GM19099 (cell line): Measurements from ENCODE around the gene RXFP4.

ENCODE experiments used
- POLR2A ChIP-seq: IDR thresholded peaks from 3 replicates; pipeline ENCODE4 v1.6.1; 2011; ENCODE audit warnings: low read depth; ENCODE audit not compliant: insufficient read length; ENCODE audit errors: extremely low read depth

The RXFP4 gene

GRCh38 chr1:155944444-155944799 is 3.0 kb downstream of the RXFP4 start:
- no peak for TF ChIP-seq POLR2A

- no peak for TF ChIP-seq POLR2A
These were observed 5.3 kb downstream of the RXFP4 start for GRCh38 chr1:155946633-155947219.

DNA sequence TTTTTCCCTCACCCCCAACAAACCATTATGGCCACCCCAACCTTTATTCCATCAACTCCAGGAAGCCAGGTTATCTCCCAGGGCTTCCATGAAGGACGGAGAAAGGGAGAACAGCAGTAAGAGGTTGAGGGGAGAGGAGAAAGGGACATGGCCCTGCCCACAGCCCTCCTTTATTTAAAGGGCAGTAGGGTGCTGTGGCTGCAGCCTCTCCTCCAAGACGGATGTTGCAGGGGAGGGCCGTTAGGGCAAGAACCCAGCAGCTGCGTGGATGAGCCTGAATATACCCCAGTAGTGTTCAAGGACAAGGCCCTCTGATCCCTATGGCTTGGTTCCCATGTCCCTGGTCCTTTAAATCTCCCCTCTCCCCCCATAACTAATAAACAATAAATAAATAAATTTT is 5.9 kb downstream of the RXFP4 start:
- no peak for TF ChIP-seq POLR2A

GRCh38 chr1:155947741-155948140 is 6.3 kb downstream of the RXFP4 start:
- no peak for TF ChIP-seq POLR2A

DNA sequence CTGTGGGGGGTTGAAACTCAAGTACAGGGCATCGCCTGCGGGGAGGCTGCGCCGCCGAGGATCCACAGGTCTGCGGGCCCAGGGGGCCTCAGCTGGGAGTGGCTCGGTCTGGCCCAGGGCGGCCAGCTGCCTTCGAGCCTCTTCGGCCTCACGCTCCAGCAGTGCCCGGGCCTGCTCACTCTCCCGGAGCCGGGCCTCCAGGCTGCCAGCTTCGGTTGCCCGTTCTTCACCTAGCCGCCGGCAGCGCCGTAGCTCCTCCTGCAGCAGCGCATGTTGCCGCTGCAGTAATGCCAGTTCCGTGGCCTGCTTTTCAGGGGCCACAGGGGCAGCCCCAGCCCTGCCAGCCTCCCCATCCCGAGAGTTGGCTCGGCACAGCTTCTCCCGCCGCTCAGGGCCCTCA is 9.4 kb downstream of the RXFP4 start:
- no peak for TF ChIP-seq POLR2A

GRCh38 chr1:155951753-155952504 is 10.5 kb downstream of the RXFP4 start:
- no peak for TF ChIP-seq POLR2A

- no peak for TF ChIP-seq POLR2A
These were observed 11.1 kb downstream of the RXFP4 start for GRCh38 chr1:155952505-155952890.

- no peak for TF ChIP-seq POLR2A
These were observed 13.2 kb downstream of the RXFP4 start for GRCh38 chr1:155954645-155955044.

DNA sequence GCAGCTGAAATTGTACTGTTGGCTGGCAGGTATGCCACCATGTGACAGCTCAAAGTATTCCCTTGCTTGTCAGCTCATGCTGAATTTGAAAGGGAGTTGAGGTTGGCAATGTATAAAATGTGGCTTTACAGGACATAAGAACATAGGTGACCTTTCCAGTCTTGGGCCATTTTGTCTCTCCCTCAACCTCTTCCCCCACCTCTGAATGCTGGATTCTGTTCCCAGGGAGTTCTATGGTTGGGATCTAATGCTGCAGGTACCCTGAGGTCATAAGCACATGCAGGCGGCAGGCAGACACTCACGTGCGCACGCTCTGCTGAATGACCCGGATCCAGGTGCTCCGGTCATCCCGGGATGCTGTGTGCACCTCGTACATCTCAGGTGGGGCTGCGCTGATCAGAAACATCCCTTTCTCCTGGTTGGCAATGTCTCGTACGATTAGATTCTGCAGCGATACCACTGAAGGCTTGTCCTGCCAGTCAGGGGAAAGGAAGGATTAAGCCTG is 16.0 kb downstream of the RXFP4 start:
- no peak for TF ChIP-seq POLR2A

DNA sequence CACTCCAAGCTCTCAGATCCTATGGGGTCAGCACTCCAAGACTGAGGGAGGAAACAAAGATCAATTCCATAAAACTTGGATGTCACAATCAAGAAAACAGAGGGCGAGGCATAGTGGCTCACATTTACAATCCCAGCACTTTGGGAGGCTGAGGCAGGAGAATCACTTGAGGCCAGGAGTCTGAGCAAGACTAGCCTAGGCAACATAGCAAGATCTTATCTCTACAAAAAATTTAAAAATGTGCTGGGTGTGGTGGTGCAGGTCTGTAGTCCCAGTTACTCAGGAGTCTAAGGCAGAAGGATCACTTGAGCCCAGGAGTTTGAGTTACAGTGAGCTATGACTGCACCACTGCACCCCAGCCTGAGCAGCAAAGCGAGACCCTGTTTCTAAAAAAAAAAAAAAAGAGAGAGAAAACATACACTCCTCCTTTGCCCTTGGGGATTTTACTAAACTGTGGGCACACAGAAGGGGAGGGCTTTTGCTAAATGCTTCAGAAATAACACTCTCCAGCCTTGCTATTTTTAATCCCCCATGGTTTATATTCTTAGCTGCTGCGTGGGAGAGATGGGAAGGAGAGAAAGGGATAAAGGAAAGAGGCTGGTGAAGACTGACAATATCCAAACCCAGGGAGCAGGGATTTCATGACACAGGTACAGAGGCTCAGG is 18.8 kb downstream of the RXFP4 start:
- no peak for TF ChIP-seq POLR2A

DNA sequence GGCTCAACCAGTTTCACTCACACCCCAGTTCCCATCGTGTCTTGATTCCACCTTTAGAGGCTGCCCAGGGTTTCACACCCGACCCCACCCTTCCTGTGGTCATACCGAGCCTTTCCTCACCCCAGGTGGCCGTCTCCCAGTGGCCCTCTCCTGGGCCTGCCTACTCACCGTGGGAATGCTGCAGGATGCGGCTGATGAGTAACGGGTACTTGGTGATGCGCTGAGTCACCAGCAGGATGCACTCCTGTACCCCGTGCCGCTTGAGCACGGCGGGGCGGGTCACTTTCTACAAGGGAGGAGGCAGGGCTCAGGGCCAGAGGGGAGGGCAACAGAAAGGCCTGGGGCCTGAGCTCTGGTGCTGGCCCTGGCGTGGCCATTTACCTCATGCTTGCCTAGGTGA is 20.5 kb downstream of the RXFP4 start:
- TF ChIP-seq POLR2A = no peak

DNA sequence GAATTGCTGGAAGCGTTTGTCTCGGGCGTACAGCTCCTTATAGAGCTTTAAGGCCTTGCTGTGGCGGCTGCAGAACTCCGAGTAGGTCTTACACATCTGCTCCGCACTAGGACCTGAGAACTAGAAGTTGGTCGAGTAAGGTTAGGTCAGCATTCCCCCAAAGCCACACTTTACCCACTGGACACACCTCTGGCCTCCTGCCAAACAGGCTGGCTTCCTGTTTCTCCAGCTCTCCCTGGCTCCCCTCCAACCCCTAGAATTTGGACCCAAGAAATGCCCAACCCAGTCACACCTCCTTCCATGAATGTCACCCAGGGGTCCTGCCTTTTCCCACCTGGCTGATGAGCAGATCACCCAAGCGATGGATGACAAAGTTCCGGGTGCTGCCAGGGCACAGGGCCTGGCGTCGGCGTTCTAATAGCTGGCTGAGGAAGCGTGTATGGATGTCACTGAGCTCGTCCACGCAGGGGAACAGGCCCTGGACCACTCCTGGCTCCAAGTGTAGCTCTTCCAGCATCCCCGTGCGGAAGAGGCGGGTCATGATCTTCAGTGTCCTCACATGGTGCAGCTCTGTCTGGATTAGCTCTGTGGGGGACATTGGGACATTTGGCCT is 21.3 kb downstream of the RXFP4 start:
- no peak for TF ChIP-seq POLR2A

DNA sequence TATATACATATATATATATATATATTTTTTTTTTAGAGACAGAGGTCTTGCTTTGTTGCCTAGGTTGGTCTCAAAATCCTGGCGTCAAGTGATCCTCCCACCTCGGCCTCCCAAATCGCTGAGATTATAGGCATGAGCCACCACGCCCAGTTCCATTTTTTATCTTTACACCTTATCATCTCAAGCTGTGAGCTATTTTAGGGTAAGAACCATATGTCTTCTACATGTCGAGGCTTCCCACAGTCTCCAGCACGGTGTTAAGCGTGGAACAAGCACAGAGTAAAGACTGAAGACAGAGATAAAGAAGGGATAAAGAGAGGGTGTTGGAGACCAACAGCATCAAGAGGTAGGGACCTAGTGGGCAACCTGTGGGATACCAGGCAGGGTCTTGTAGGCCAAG is 22.8 kb downstream of the RXFP4 start:
- TF ChIP-seq POLR2A = no peak

DNA sequence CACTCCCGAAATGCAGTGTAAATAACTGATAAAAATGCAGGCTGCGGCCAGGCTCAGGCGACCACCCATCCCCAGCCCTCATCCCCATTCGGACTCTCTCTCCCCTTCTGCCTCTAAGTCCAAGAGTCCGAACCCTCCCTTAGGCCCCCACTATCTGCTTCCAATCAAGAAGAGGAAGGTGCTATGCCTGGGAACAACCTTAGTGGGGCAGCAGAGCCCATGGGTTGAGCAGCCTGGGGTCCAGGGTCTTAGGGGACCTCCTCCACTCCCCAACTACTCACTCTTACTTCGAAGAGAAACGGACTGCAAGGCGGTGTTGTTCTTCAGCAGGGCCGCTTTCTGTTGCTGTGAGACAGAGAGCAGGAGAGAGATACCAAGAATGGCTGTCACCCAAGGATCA is 24.7 kb downstream of the RXFP4 start:
- no peak for TF ChIP-seq POLR2A

GRCh38 chr1:155966750-155967149 is 25.3 kb downstream of the RXFP4 start:
- no peak for TF ChIP-seq POLR2A
